ENCODE results near the gene TMPRSS12. TPM values are rescaled to one million over a fixed set of nuclear protein-coding genes. Genes with fewer than 3 reads are reported as not detected.

Gene TMPRSS12
- total RNA-seq, 1 experiment from 2014 or later: not detected

DNA sequence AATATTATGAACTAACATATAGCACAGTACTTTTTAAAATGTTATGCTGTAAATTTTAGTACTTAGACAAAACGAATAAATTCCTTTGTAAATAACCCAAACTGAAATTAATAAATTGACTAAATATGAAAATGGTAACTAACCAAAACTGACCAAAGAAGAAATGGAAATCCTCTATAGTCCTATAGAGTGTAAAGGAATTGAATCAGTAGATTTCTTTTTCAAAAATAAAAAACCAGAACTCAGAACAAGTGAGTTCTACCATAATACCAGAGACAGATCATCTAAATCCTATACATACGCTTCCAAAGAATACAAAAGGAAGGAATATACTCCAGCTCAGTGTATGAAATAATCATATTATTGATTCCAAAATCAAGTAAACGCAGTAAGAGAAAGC, 39.8 kb downstream of the TMPRSS12 start:
- TF ChIP-seq, protein P1, sequence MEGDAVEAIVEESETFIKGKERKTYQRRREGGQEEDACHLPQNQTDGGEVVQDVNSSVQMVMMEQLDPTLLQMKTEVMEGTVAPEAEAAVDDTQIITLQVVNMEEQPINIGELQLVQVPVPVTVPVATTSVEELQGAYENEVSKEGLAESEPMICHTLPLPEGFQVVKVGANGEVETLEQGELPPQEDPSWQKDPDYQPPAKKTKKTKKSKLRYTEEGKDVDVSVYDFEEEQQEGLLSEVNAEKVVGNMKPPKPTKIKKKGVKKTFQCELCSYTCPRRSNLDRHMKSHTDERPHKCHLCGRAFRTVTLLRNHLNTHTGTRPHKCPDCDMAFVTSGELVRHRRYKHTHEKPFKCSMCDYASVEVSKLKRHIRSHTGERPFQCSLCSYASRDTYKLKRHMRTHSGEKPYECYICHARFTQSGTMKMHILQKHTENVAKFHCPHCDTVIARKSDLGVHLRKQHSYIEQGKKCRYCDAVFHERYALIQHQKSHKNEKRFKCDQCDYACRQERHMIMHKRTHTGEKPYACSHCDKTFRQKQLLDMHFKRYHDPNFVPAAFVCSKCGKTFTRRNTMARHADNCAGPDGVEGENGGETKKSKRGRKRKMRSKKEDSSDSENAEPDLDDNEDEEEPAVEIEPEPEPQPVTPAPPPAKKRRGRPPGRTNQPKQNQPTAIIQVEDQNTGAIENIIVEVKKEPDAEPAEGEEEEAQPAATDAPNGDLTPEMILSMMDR (conservative IDR thresholded peaks at IDR 0.05; ENCODE audit: low read depth, low read length): no peak
- TF ChIP-seq EZH2 (IDR thresholded peaks at IDR 0.05; ENCODE audit: low read length, unreplicated experiment) (no peak), EZH2phosphoT487 (IDR thresholded peaks at IDR 0.05; ENCODE audit: borderline replicate concordance, low read length) (no peak)
- Histone ChIP-seq H2AFZ (ENCODE audit: low read length) (no peak overlapping the region), H3K9me2 (replicated peaks; ENCODE audit: low read length) (no peaks in the 10 kb centered on the region), H3K9me3 (ENCODE audit: low read length) (no peaks in the 10 kb centered on the region), H4K20me1 (ENCODE audit: low read length) (no peaks in the 10 kb centered on the region), H3K27ac (ENCODE audit: low read length) (no peak overlapping the region), H3K4me1 (ENCODE audit: insufficient read depth, low read length) (no peaks in the 10 kb centered on the region; the same call in 1 of the 2 replicates), H3K79me2 (ENCODE audit: low read length) (no peaks in the 10 kb centered on the region), H3K4me3 (ENCODE audit: low read length) (no peak overlapping the region), H3K36me3 (ENCODE audit: low read depth, low read length) (no peaks in the 10 kb centered on the region), H3K4me2 (ENCODE audit: low read length) (no peak overlapping the region), H3K9ac (ENCODE audit: low read length) (no peak overlapping the region), H3F3A (ENCODE audit: low read length, unreplicated experiment) (no peaks in the 10 kb centered on the region), H3K27me3 (ENCODE audit: low read length) (no peaks in the 10 kb centered on the region)
- ChIA-PET CTCF (interaction anchor here (0.7 kb wide), 1 partner anchor 20 kb away, joined by 13 read pairs; no protein-coding TSS in a partner anchor), POLR2A (ENCODE audit: unreplicated experiment) (no interaction called here)
- BruUV-seq (replicated peaks): no TSS peak
- DNase-seq (no peak), ATAC-seq (no peak)
- intact Hi-C loops (cut with micrococcal nuclease): no loop called here

DNA sequence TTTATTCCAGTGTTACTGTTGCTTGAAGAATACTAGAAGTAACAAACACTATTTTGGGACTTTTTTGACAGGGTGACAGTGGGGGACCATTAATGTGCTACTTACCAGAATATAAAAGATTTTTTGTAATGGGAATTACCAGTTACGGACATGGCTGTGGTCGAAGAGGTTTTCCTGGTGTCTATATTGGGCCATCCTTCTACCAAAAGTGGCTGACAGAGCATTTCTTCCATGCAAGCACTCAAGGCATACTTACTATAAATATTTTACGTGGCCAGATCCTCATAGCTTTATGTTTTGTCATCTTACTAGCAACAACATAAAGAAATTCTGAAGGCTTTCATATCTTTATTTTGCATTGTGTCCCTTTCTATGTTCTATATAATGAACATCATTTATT, 44.5 kb downstream of the TMPRSS12 start:
- Histone ChIP-seq H3K36me3 (ENCODE audit: low read depth, low read length) (no peaks in the 10 kb centered on the region), H3K9ac (ENCODE audit: low read length) (no peak overlapping the region), H3K9me3 (ENCODE audit: low read length) (no peaks in the 10 kb centered on the region), H3K4me2 (ENCODE audit: low read length) (no peak overlapping the region), H3K79me2 (ENCODE audit: low read length) (no peaks in the 10 kb centered on the region), H3K9me2 (replicated peaks; ENCODE audit: low read length) (no peaks in the 10 kb centered on the region), H3K27ac (ENCODE audit: low read length) (no peak overlapping the region), H3K4me3 (ENCODE audit: low read length) (no peak overlapping the region), H3K4me1 (ENCODE audit: insufficient read depth, low read length) (no peaks in the 10 kb centered on the region; the same call in 1 of the 2 replicates), H2AFZ (ENCODE audit: low read length) (no peak overlapping the region), H3F3A (ENCODE audit: low read length, unreplicated experiment) (no peaks in the 10 kb centered on the region), H4K20me1 (ENCODE audit: low read length) (no peaks in the 10 kb centered on the region), H3K27me3 (ENCODE audit: low read length) (no peaks in the 10 kb centered on the region)
- CTCF ChIA-PET: no interaction called here
- no peak for ATAC-seq
- intact Hi-C loops (cut with micrococcal nuclease): no loop called here
- TF ChIP-seq EZH2phosphoT487 (IDR thresholded peaks at IDR 0.05; ENCODE audit: borderline replicate concordance, low read length) (no peak), EZH2 (IDR thresholded peaks at IDR 0.05; ENCODE audit: low read length, unreplicated experiment) (no peak)
- TF ChIP-seq, protein P1 (conservative IDR thresholded peaks at IDR 0.05; ENCODE audit: low read depth, low read length): no peak
- no TSS peak for BruUV-seq (replicated peaks)
- no peak for DNase-seq
- POLR2A ChIA-PET (ENCODE audit: unreplicated experiment): interaction anchor here (0.7 kb wide), 1 partner anchor 32 kb away, joined by 3 read pairs; no protein-coding TSS in a partner anchor

DNA sequence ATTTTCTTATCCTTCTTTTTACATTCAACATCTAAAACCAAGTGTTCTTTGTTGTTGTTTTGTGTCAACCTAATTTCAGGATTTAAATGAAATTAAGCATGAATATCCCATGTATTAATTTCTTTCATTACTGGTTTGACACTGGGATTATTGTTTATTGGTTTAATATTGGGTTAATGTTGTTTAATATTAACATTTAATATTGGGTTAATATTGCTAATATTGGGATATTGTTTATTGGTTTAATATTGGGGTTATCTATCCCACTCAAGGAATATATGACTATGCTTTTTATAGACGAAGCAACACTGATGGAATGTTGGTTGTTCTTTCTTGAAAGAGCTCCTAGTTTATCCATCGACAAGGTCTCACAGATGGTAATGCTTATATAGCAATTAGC, 45.9 kb downstream of the TMPRSS12 start:
- intact Hi-C loops (cut with micrococcal nuclease): no loop called here
- Histone ChIP-seq H3K4me3 (ENCODE audit: low read length) (no peak overlapping the region), H3K9me2 (replicated peaks; ENCODE audit: low read length) (no peaks in the 10 kb centered on the region), H3K27me3 (ENCODE audit: low read length) (no peaks in the 10 kb centered on the region), H3K36me3 (ENCODE audit: low read depth, low read length) (no peaks in the 10 kb centered on the region), H4K20me1 (ENCODE audit: low read length) (no peaks in the 10 kb centered on the region), H3K27ac (ENCODE audit: low read length) (no peak overlapping the region), H3K9me3 (ENCODE audit: low read length) (no peaks in the 10 kb centered on the region), H3K79me2 (ENCODE audit: low read length) (no peaks in the 10 kb centered on the region), H2AFZ (ENCODE audit: low read length) (no peak overlapping the region), H3K9ac (ENCODE audit: low read length) (no peak overlapping the region), H3K4me1 (ENCODE audit: insufficient read depth, low read length) (no peaks in the 10 kb centered on the region), H3F3A (ENCODE audit: low read length, unreplicated experiment) (no peaks in the 10 kb centered on the region), H3K4me2 (ENCODE audit: low read length) (no peak overlapping the region)
- TF ChIP-seq, protein P1 (conservative IDR thresholded peaks at IDR 0.05; ENCODE audit: low read depth, low read length): no peak
- no peak for TF ChIP-seq EZH2 (IDR thresholded peaks at IDR 0.05; ENCODE audit: low read length, unreplicated experiment)
- TF ChIP-seq EZH2phosphoT487 (IDR thresholded peaks at IDR 0.05; ENCODE audit: borderline replicate concordance, low read length): no peak
- ATAC-seq (no peak), DNase-seq (no peak)
- ChIA-PET POLR2A (ENCODE audit: unreplicated experiment) (no interaction called here), CTCF (no interaction called here)
- BruUV-seq (replicated peaks): no TSS peak
